GM04504 (cell line): ENCODE measurements around the gene RALGAPA1.
"Not testable (repeated sequence)": the region's sequence is repeated elsewhere in the genome, so short reads cannot be mapped to it uniquely, and the experiment has no call there.

Experiments used
- DNase-seq: peaks from one replicate; pipeline ENCODE4 v3.0.0-alpha.2; 2012; ENCODE audit warnings: low read depth

Gene RALGAPA1

DNA sequence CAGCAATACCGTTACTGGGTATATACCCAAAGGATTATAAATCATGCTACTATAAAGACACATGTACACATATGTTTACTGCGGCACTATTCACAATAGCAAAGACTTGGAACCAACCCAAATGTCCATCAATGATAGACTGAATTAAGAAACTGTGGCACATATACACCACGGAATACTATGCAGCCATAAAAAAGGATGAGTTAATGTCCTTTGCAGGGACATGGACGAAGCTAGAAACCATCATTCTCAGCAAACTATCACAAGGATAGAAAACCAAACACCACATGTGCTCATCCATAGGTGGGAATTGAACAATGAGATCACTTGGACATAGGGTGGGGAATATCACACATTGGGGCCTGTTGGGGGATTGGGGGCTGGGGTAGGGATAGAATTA lies 187.1 kb downstream of the RALGAPA1 start:
- DNase-seq, result not testable (repeated sequence)

DNA sequence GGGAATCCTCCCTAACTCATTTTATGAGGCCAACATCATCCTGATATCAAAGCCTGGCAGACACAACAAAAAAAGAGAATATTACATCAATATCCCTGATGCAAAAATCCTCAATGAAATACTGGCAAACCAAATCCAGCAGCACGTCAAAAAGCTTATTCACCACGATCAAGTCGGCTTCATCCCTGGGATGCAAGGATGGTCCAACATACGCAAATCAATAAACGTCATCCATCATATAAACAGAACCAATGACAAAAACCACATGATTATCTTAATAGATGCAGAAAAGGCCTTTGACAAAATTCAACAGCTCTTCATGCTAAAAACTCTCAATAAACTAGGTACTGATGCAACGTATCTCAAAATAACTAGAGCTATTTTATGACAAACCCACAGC lies 189.1 kb downstream of the RALGAPA1 start:
- not testable (repeated sequence) for DNase-seq

DNA sequence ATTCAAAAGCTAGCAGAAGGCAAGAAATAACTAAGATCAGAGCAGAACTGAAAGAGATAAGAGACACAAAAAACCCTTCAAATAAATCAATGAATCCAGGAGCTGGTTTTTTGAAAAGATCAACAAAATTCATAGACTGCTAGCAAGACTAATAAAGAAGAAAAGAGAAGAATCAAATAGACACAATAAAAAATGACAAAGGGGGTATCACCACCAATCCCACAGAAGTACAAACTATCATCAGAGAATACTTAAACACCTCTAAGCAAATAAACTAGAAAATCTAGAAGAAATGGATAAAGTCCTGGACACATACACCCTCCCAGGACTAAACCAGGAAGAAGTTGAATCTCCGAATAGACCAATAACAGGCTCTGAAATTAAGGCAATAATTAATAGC lies 189.6 kb downstream of the RALGAPA1 start:
- DNase-seq, result not testable (repeated sequence)

DNA sequence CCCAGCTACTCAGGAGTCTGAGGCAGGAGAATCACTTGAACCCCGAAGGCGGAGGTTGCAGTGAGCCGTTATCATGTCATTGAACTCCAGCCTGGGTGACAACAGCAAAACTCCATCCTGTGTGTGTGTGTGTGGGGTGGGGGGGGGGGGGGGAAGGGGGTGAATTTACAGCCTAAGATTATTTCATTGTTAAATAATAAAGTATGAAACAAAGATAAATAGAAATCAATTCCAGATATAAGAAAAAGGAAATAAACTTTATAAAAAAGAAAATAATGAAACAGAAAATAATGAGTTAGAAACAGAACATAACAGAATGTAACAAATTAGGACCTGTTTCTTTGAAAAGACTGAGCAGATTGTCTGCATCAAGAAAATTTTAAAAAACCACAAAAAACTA lies 191.6 kb downstream of the RALGAPA1 start:
- no peak for DNase-seq

DNA sequence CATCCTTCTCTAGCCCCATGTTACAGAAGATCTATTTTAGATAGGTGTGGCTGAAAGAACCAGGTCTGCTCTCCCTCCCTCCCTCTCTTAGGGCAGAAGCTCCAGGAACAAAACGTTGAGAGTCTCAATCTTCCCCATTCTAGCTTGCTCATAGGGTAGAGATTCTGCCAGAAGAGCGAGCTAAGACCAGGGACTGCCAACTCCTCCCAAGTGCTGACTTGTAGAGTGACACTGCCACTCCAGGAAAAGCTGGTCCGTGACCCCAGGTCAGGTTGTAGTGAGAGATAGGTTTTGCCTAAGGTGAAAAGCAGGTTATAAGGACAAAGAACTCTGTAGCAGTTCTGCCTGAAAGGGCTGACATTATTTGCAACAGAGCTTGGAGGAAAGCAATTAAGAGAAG lies 201.7 kb downstream of the RALGAPA1 start:
- no peak for DNase-seq

DNA sequence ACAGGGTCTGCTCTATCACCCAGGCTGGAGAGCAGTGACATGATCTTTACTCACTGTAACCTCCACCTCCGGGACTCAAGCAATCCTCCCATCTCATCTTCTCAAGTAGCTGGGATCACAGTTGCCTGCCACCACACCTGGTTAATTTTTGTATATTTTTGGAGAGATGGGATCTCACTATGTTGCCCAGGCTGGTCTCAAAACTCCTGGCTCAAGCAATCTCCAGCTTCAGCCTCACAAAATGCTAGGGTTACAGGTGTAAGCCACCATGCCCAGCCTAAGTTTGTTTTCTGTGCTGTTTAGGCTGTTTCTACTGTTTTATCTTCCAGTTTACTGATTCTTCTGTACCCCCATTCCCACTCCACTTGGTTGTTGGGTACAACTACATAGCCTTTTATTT lies 208.8 kb downstream of the RALGAPA1 start:
- DNase-seq, result no peak

DNA sequence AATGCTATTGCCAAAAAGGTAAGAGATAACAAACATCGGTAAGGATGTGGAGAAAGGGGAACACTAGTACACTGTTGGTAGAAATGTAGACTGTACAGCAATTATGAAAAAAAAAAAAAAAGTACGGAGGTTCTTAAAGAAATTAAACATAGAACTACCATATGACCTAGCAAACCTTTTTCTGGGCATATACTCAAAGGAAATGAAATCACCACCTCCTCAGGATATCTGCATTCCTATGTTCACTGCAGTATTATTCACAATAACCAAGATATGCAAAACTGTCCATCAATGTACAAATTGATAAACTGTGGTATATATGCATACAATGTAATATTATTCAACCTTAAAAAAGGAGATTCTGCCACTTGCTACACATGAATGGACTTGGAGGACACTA lies 214.5 kb downstream of the RALGAPA1 start:
- DNase-seq, result no peak

DNA sequence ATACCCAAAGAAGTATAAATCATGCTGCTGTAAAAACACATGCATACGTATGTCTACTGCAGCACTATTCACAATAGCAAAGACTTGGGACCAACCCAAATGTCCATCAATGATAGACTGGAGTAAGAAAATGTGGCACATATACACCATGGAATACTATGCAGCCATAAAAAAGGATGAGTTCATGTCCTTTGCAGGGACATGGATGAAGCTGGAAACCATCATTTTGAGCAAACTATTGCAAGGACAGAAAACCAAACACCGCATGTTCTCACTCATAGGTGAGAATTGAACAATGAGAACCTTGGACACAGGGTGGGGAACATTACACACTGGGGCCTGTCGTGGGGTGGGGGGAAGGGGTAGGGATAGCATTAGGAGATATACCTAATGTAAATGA lies 221.7 kb downstream of the RALGAPA1 start:
- not testable (repeated sequence) for DNase-seq

DNA sequence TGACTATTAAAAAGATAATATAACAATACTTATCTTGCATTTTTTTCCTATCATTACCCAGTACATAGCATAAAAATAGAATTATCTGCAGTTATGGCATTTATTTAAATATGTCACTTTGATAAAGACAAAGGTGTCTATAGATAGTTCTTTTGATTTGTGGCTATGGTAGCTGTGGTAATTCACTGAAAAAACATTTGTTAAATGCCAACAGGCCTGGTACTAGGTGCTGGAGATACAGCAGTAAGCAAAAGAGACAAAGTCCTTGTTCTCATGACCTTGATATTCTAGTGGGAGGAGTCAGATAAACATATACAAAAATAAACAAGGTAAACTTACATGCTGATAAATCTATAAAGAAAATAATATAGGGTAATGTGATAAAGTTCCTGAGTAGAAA lies 230.5 kb downstream of the RALGAPA1 start:
- no peak for DNase-seq

DNA sequence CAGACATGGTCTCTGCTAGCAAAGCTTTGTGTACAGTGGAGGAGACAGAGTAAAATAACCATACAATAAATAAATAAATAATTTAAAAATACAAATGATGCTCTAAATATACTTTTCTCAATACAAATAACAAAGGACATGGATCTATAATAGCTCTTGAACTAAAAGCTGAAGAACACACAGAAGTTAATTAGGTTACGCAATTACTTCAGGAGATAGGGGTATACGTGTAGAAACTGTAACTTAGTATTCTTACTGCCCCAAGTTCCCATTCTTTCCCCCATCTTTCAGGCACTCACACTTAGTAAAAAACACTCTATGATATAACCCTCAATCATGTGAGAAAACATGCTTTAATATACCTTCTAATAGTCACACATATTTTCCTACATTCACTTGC lies 231.0 kb downstream of the RALGAPA1 start:
- DNase-seq, result no peak

DNA sequence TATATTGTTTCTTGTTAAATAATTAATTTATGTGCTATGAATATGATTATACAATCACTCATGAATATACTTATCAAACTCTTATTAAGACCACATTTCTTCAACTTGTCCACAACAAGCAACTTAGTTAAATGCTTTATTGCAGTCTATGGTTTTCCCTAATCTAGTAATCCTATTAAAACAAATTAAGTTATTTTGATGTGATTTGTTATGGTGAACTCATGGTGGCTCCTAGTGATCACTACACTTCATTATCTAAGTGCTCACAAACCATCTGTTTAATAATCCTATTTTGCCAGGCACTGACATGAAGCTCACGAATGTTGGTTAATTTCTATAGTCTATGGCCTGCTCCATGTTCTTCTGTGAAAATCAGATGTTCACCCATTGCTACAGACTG lies 232.2 kb downstream of the RALGAPA1 start:
- no peak for DNase-seq

DNA sequence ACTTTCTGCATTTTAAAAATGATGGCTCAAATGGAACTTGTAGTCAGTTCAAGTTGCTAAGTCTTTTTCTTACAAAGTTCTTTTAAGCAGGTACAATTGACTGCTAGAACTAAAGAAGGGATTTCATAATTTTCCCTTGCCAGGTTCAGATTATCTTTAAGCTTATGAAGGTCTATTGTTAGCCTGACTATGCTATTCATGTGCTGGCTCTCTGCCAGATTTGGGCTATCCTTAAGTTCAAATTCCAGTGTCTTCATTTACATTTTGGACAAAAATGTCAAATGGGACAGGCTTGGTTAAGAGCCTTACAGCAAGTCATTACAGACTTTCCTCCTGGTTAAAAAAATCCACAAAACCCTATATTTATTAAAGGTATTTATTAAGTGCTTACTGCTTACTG lies 232.8 kb downstream of the RALGAPA1 start:
- no peak for DNase-seq

DNA sequence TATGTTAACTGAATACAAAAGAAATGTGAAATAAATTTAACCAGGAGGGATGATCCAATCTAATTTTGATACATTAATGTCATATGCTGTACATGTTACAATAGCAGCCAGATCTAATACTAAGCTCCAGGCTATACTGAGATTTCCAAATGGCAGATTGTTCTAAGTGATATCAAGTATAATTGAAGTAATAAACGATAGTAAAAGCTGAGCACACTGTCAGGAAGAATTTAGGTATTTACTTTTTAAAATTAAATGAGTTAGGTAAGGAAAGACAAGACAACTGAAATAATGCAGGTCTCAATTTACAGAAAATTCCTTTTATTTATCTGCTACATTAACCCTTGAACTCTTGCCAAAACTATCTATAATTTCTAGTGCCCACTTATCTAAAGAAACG lies 235.2 kb downstream of the RALGAPA1 start:
- no peak for DNase-seq

DNA sequence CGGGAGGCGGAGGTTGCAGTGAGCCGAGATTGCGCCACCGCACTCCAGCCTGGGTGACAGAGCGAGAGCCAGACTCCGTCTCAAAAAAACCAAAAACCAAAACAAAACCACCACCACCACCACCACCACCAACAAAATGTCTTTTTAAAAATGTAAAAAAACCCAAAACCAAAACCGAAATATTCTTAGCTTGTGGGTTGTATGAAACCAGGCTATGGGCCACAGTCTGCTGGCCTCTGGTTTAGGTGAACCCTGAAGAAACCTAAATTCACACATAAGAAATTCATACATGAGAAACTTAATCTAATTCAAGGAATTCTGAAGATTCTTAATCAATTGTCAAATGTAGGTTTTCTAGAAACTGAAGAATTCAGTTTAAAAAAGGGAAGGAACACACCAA lies 237.5 kb downstream of the RALGAPA1 start:
- DNase-seq, result no peak

DNA sequence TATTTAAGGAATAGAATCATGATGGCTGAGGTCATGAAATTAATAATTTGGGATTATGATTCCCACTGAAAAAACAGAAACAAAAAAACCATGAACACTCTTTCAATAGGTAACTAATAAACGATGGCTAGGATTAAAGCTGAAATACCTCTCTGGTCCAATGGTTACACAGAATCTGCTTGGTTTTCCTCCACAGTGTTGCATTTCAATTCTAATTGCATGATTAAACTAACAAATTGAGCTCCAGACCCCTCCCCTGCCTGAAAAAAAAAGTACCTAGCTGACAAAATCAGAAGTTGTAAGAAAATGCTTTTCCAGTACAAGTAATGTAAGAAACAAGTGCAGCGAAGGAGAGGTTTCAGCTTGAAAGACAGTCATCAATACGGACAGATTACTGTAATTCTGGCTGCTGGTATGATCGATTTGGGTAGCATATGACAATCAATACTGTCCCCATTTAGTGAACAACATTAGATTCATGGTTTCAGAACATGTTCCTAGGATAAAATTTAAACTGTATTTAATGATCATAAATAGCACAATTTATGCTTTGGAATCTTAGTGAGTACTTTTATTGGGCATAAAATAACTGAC lies 243.1 kb downstream of the RALGAPA1 start:
- no peak for DNase-seq

DNA sequence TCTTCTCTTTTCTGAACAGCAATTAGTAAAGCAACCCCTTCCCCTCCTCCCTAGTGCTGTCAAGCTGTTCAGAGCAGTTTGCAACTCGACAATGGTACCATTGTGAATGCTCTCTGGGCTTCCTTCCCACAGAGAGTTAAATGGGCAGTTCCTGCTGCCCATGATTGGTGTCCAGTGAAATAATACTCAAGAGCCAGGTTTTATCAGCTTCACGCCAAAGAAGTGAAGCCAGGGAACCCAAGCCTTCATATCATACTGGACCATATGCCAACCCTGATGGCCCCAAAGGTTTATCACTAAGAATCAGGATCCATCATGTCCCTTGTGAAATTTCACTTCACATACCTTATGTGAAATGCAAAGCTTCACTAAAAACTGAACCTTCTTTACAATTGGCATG lies 250.4 kb downstream of the RALGAPA1 start:
- no peak for DNase-seq

DNA sequence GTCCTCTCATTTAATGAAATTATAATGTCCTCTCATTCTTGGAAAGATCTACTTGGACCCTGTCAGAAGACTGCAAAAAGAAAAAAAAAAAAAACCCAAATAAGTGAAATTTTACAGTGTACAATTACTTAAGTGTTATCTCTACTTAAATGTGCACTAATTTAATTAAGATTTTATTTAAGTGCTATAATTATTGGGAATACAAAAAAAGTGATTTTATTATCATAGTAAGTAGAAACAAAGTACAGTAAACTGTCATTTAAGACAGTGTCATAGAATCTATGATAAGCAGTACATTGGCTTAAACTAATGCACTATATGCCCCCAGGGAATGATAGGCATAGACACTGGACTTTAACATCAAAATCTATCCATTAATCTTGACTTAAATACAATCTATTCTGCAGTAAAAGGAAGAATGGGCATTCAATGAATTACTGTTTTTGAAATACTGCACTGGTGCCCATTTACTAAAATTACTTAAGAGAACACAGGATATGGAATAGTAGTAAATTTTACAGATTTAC lies 251.8 kb downstream of the RALGAPA1 start:
- no peak for DNase-seq

DNA sequence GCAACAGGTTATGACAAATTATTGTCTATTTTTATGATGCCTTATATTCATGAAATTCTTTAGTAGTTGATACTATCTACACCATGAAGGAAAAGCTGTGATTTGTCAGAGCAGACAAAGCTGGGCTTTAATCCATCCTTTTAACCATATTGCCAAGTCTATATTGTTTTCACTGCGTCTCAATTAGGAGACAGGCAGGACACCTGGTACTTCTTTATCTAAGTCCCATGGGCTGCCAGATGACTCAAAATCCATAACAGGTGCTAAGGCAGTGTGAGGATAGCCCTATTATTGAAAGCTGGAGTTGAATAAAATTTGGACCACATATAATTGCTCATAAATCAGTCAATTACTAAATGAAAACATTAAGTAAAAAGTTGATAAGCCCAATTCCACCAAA lies 252.5 kb downstream of the RALGAPA1 start:
- DNase-seq, result no peak

DNA sequence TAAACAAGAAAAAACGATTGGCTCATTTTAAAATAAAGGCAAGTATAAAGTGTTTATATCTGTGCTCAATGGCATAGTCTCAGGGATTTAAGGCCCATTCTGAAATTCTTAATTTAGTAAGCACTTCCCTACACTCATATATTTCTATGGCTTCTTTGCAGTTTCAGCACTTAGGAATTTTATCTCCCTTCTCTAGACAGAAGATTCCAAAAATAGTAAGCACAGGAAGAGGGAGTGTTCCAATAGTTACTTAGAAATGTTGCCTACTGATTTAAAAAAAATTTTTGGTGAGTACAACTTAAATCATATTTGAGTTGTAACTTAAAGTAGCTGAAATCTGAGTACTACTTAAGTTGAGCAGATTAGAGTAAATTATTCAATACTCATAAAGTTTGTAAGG lies 255.3 kb downstream of the RALGAPA1 start:
- DNase-seq, result no peak

DNA sequence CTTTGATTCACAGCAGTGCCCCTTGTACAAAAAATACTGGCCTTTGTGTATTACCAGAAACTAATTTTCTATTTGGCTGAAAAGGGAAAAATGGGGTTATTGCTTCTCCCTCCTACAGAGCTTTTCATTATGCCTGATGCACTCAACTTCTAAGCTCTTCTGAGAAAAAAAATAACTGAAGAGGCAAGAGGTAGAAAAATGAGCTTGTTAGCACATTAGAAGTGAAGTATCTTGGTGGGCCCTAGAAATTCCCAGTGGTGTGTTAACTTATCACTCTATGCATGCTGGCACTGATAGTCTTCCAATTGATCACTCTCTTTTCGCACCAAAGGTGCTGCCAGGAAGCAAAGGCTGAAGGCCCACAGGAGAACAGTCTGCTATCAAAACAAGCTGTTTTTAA lies 258.0 kb downstream of the RALGAPA1 start:
- DNase-seq, result no peak

DNA sequence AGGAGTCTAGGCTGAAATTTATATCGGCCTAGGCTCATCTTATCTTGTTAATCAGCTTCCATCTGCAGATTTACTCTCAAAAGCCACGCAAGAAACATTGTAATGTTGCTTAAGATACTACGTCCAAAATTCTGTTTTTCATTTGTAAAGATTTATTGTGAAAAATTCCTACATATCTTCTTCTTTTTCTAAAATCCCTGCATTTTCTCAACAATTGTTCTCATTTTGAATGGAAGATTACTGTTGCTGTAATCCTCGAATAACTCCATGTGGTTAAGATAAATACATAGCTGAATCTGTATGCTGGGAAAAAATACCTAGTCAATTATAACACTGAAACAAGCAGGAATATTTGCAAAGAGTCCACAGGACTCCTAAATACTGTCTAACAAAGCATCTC lies 259.5 kb downstream of the RALGAPA1 start:
- no peak for DNase-seq

DNA sequence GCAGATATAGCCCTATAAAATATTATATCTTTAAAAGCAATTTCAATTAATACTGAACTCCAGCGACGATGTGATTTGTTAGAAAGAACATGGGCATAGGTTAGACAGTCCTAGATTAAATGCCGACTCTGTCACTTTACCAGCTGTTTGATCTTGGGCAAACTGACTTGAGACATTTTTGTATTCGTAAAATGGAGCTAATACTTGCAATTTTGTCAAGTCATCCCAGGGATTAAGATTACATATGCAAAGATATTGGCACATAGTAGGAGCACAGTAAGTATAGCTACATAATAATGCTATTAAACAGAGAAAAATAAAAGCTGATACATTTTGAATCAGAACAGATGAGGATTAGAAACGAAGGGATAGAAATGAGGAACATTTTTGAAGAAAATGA lies 266.1 kb downstream of the RALGAPA1 start:
- no peak for DNase-seq

DNA sequence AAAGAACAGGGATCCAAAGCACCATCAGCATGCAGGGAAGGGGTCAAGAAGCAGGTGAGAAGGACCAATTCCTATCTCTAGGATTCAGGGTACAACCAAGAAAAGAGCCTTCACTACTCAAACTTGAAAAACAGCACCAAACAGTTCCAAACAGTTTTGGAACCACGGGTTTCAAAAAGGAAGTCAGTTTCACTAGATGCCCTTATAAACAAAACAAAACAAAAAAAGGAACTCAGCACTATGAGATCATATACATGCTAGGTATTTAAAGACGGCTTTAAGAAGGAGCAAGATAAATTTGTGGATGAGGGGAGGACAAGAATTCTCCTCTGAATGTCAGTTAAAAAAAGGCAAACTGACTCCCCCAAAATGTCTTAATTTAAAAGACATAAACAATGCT lies 269.1 kb downstream of the RALGAPA1 start:
- no peak for DNase-seq

DNA sequence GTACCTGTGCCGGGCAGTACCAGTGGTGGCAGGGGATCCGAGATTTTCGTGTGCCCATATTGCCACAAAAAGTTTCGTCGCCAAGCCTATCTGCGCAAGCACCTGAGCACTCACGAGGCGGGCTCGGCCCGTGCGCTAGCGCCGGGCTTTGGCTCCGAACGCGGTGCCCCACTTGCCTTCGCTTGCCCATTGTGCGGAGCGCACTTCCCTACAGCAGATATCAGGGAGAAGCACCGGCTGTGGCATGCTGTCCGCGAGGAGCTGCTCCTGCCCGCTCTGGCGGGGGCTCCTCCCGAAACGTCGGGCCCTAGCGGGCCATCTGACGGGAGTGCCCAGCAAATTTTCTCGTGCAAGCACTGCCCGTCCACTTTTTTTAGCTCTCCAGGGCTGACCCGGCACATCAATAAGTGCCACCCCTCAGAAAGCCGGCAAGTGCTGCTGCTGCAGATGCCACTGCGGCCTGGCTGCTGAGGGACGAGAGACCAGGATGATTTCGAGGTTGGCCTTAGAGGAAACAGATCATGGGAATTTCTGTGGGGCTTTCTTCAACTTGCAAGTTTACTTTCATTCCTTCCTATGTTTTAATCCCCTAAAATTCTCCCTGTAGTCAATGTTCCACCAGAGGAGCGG lies 273.5 kb downstream of the RALGAPA1 start:
- DNase-seq, result no peak
